CD4-positive, alpha-beta T cell (primary cell): ENCODE results near the gene PDE3B. TPM values are rescaled to one million over a fixed set of nuclear protein-coding genes. Genes with fewer than 3 reads are reported as not detected.
"Not testable (repeated sequence)": the region's sequence is repeated elsewhere in the genome, so short reads cannot be mapped to it uniquely, and the experiment has no call there.

Source experiments
- ATAC-seq: fragments of 200-7000 bp; cut with Tn5 transposase; one replicate; pipeline ENCODE4 v1.10.0; 2022; ENCODE audit warnings: mild to moderate bottlenecking; ENCODE audit not compliant: poor library complexity
- CTCF ChIA-PET: fragments of 350-600 bp; sonication (Branson Sonifier 250); formaldehyde crosslinking; loops from one replicate; lab custom pipeline; 2021; ENCODE audit warnings: antibody characterized with exemption, inconsistent platforms; lab: Charles Lee
- POLR2A ChIA-PET: fragments of 350-600 bp; sonication (Branson Sonifier 250); formaldehyde crosslinking; loops from one replicate; lab custom pipeline; 2021; ENCODE audit warnings: antibody characterized with exemption, inconsistent platforms; lab: Charles Lee
- DNase-seq, 14 experiments: peaks; one replicate each; pipeline ENCODE4 v3.0.0-alpha.2; 2013 to 2020; ENCODE audit warnings: mixed read lengths in 2 of 14
- H3K27ac ChIP-seq, 2 donors: one replicate each; pipeline versions ENCODE4 v1.5.1 to v1.7.0; 2013; ENCODE audit warnings: low read length in 2 of 2, low read depth in 1 of 2, mild to moderate bottlenecking in 1 of 2
- H3K27me3 ChIP-seq, 2 experiments: 1 replicate in 1 of 2; 2 replicates in 1 of 2; pipeline versions ENCODE4 v1.6.1 to v1.7.0; 2013; ENCODE audit warnings: low read length in 2 of 2, control low read depth in 1 of 2, mild to moderate bottlenecking in 1 of 2, moderate library complexity in 1 of 2; ENCODE audit not compliant: insufficient read depth in 2 of 2, control insufficient read depth in 1 of 2
- H3K36me3 ChIP-seq: one replicate; pipeline ENCODE4 v1.6.1; 2013; ENCODE audit warnings: low read length, control low read depth; ENCODE audit not compliant: insufficient read depth
- H3K4me1 ChIP-seq: one replicate; pipeline ENCODE4 v1.6.1; 2013; ENCODE audit warnings: low read length, control low read depth; ENCODE audit not compliant: insufficient read depth
- H3K4me3 ChIP-seq: one replicate; pipeline ENCODE4 v1.5.1; 2013; ENCODE audit warnings: mild to moderate bottlenecking, low read length, moderate library complexity
- H3K9me3 ChIP-seq, 2 experiments: 1 replicate in 1 of 2; 2 replicates in 1 of 2; pipeline versions ENCODE4 v1.6.1 to v1.7.0; 2013; ENCODE audit warnings: low read length in 2 of 2, mild to moderate bottlenecking in 2 of 2, control low read depth in 1 of 2, moderate library complexity in 1 of 2; ENCODE audit not compliant: control insufficient read depth in 1 of 2, insufficient read depth in 1 of 2
- H3K27ac Mint-ChIP-seq: one replicate; pipeline ENCODE4 v1.8.0; 2020; ENCODE audit warnings: mixed read lengths
- H3K27me3 Mint-ChIP-seq: one replicate; pipeline ENCODE4 v1.8.0; 2021; ENCODE audit warnings: mixed read lengths
- H3K36me3 Mint-ChIP-seq: one replicate; pipeline ENCODE4 v1.8.0; 2021; ENCODE audit warnings: low read depth, mixed read lengths
- H3K4me1 Mint-ChIP-seq: one replicate; pipeline ENCODE4 v1.8.0; 2021; ENCODE audit warnings: low read depth, mixed read lengths
- H3K4me3 Mint-ChIP-seq: one replicate; pipeline ENCODE4 v1.8.0; 2020; ENCODE audit warnings: mild to moderate bottlenecking, mixed read lengths
- H3K9me3 Mint-ChIP-seq: one replicate; pipeline ENCODE4 v1.8.0; 2020; ENCODE audit warnings: mixed read lengths
- intact Hi-C, 2 experiments: fragments of 100-400 bp; cut with DNase I in 1 of 2; cut with micrococcal nuclease in 1 of 2; formaldehyde crosslinking; loops; one replicate each; pipeline versions ENCODE4 v1.15.1 to v1.9.0; 2023 to 2025; cut with DNase I, micrococcal nuclease
- total RNA-seq, 174 experiments: library from RNA in 2 of 174; stranded (reverse) in 2 of 174; gene quantifications; one replicate each; pipeline ENCODE4 v1.2.3 and lab custom pipeline; 2021 to 2026
- TF ChIP-seq, protein P1 (sequence below): fragments of 200-600 bp; IDR thresholded peaks from one replicate; pipeline ENCODE4 v1.8.0; 2022; ENCODE audit warnings: antibody characterized with exemption, mild to moderate bottlenecking

PDE3B gene
- total RNA-seq, 2 experiments from 2014 or later: 103 to 106 TPM

DNA sequence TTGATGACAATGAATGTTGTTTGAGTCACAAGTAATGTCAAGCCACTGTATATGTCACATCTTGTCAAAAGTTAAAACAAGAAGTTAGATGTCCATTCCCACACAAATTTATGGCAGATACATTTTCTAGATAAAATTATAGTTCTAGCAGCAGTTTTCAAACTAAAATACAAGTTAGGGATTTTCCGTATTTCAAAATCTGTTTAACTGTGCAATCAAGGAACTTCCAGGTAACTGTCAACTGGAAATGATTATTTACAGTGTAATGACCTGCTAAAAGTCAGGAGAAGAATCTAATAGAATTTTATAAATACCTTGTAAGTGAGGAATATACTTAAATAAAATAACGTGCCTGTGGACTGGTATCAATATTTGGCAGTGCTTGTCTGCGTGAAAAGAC is 111.5 kb downstream of the PDE3B start:
- Histone ChIP-seq H3K4me3 (no peak overlapping the region), H3K27ac (no peak overlapping the region), H3K9me3 (no peaks in the 10 kb centered on the region), H3K36me3 (no peaks in the 10 kb centered on the region), H3K4me1 (peaks cover 3% of the 10 kb centered on the region), H3K27me3 (no peaks in the 10 kb centered on the region)
- TF ChIP-seq, protein P1, sequence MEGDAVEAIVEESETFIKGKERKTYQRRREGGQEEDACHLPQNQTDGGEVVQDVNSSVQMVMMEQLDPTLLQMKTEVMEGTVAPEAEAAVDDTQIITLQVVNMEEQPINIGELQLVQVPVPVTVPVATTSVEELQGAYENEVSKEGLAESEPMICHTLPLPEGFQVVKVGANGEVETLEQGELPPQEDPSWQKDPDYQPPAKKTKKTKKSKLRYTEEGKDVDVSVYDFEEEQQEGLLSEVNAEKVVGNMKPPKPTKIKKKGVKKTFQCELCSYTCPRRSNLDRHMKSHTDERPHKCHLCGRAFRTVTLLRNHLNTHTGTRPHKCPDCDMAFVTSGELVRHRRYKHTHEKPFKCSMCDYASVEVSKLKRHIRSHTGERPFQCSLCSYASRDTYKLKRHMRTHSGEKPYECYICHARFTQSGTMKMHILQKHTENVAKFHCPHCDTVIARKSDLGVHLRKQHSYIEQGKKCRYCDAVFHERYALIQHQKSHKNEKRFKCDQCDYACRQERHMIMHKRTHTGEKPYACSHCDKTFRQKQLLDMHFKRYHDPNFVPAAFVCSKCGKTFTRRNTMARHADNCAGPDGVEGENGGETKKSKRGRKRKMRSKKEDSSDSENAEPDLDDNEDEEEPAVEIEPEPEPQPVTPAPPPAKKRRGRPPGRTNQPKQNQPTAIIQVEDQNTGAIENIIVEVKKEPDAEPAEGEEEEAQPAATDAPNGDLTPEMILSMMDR: no peak
- no peak for DNase-seq
- H3K4me3 Mint-ChIP-seq: no peak overlapping the region
- POLR2A ChIA-PET: interaction anchor here (5.3 kb wide), 1 partner anchor 9 kb away, joined by 20 read pairs; no protein-coding TSS in a partner anchor
- intact Hi-C loops: no loop called here
- no peak overlapping the region for H3K27ac Mint-ChIP-seq
- H3K4me1 Mint-ChIP-seq: peaks cover 66% of the 10 kb centered on the region
- CTCF ChIA-PET: interaction anchor here (1.2 kb wide), 1 partner anchor 10 kb away, joined by 3 read pairs; no protein-coding TSS in a partner anchor
- peaks cover 20% of the 10 kb centered on the region for H3K36me3 Mint-ChIP-seq
- H3K27me3 Mint-ChIP-seq: no peaks in the 10 kb centered on the region
- H3K9me3 Mint-ChIP-seq: no peaks in the 10 kb centered on the region
- no peak for ATAC-seq

DNA sequence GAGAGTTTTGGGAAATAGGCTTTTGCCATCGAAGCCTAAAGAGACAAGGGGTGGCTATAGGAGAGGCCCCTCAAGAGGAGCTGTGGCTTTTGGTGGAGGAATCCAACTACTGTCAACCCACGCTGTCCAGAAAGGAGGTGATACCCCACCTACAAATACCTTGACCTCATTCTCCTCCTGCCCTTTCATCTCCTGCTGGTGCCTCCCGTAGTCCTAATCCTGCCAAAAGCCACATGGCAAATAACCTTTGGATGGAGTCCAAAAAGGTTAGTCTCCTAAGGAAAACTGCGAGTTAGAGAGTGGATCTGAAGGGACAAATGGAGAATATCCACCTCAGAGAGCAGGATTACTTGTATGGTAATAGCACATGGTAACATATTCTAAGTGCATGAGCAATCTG is 112.7 kb downstream of the PDE3B start:
- Mint-ChIP-seq H3K9me3 (no peaks in the 10 kb centered on the region), H3K4me1 (peaks cover 64% of the 10 kb centered on the region), H3K4me3 (no peak overlapping the region), H3K36me3 (peaks cover 20% of the 10 kb centered on the region), H3K27me3 (no peaks in the 10 kb centered on the region), H3K27ac (no peak overlapping the region)
- no peaks in the 10 kb centered on the region for H3K27me3 ChIP-seq
- H3K4me3 ChIP-seq: no peak overlapping the region
- CTCF ChIA-PET: no interaction called here
- H3K27ac ChIP-seq: no peak overlapping the region
- DNase-seq: no peak
- H3K36me3 ChIP-seq: no peaks in the 10 kb centered on the region
- TF ChIP-seq, protein P1: no peak
- no peak for ATAC-seq
- peaks cover 3% of the 10 kb centered on the region for H3K4me1 ChIP-seq
- H3K9me3 ChIP-seq: no peaks in the 10 kb centered on the region
- intact Hi-C loops: no loop called here
- POLR2A ChIA-PET: interaction anchor here (5.3 kb wide), 1 partner anchor 8 kb away, joined by 20 read pairs; no protein-coding TSS in a partner anchor

DNA sequence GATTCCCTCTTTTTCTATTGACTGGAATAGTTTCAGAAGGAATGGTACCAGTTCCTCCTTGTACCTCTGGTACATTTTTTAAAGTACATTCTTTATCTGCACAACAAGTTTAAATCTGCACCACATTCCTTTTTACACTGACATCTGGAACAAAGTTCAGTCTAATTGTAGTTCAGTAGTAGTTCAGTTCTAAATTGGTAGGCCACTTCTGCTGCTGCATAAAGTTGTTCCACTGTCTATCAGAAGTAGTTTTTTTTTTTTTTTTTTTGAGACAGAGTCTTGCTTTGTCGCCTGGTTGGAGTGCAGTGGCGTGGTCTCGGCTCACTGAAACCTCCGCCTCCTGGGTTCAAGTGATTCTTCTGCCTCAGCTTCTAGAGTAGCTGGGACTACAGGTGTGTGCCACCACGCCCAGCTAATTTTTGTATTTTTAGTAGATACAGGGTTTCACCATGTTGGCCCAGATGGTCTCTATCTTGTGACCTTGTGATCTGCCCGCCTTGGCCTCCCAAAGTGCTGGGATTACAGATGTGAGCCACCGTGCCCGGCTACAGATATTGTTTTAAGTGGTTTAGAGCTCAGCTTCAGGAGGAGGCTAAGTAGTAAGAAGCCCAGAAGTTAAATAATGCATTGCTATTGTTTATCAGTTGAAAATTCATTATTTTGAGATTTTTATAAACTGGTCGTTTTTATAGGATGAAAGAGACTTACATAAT is 115.9 kb downstream of the PDE3B start:
- intact Hi-C loops: loop anchor here in 1 of 2 experiments (5.0 kb wide), 2 partner anchors 52 to 117 kb away; partner anchors contain the start of gene PDE3B
- CTCF ChIA-PET: interaction anchor here (0.7 kb wide), 1 partner anchor 33 kb away, joined by 3 read pairs; no protein-coding TSS in a partner anchor

More for the DNA sequence above, 115.9 kb downstream of the PDE3B start:
- peaks cover 20% of the 10 kb centered on the region for H3K36me3 Mint-ChIP-seq
- H3K36me3 ChIP-seq, H3K27me3 Mint-ChIP-seq, H3K27me3 ChIP-seq, H3K27ac ChIP-seq, H3K9me3 ChIP-seq, DNase-seq, H3K9me3 Mint-ChIP-seq, H3K4me3 ChIP-seq: not testable (repeated sequence)
- peaks cover 39% of the 10 kb centered on the region for H3K4me1 Mint-ChIP-seq
- peaks cover 17% of the 10 kb centered on the region for H3K4me1 ChIP-seq
- H3K27ac Mint-ChIP-seq: peak overlapping the region; percentile 73
- peak overlapping the region; percentile 17 for H3K4me3 Mint-ChIP-seq
- POLR2A ChIA-PET: interaction anchor here (0.6 to 1.0 kb wide), 2 partner anchors 49 to 115 kb away, joined by 3 to 4 read pairs; no protein-coding TSS in a partner anchor
- ATAC-seq: peak; percentile 29
